ENCODE results near the gene ARPC5.
"Not testable (repeated sequence)": the region's sequence is repeated elsewhere in the genome, so short reads cannot be mapped to it uniquely, and the experiment has no call there.

Gene ARPC5

DNA sequence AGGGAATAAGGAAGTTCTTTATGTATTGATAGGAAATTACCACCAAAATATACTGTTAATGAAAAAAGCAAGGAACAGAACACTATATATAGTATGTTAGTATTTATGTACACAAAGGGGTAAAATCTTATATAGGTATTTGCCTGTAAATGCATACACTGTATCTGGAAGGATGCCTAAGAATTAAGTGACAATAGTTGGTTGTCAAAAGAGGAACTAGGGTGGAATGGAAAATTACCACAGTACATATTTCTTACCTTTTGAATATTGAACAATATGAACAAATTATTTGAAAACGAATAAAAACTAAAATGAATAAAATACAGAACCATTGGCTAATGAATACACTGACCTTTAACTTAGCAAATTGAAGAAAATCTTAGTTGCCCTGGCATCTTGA lies 13.6 kb downstream of the ARPC5 start:
- intact Hi-C loops (cut with DNase I; ENCODE audit: low total_unique reads), result no loop called here

DNA sequence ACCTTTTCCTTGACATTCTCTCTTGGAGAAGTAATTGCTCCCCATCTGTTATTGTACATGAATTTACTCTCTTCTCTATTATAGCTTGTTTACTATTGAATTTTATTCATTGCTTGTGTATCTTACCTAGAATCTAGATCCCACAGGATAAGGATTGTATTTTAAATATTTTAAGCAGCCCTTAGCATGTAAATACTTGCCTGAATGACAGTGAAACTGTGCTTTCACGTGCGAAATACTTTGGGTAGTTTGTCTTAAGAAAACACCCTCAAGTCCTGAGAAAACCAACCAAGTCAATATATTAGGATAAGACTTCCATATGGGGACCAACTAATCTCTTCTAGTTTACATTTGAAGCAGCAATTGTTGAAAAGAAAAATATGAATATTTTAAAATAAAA lies 15.3 kb downstream of the ARPC5 start:
- Histone ChIP-seq H3K27me3 (no peaks in the 10 kb centered on the region), H3K9me3 (no peaks in the 10 kb centered on the region), H3K4me1 (peaks cover 0 to 62% (median 11%) of the 10 kb centered on the region in 4 donors), H3K4me3 (no peak overlapping the region), H3K36me3 (peaks cover 0 to 15% (median 0%) of the 10 kb centered on the region in 3 donors), H3K27ac (peak overlapping the region in 1 of 2 donors; percentile 61)
- TF ChIP-seq, protein P1, sequence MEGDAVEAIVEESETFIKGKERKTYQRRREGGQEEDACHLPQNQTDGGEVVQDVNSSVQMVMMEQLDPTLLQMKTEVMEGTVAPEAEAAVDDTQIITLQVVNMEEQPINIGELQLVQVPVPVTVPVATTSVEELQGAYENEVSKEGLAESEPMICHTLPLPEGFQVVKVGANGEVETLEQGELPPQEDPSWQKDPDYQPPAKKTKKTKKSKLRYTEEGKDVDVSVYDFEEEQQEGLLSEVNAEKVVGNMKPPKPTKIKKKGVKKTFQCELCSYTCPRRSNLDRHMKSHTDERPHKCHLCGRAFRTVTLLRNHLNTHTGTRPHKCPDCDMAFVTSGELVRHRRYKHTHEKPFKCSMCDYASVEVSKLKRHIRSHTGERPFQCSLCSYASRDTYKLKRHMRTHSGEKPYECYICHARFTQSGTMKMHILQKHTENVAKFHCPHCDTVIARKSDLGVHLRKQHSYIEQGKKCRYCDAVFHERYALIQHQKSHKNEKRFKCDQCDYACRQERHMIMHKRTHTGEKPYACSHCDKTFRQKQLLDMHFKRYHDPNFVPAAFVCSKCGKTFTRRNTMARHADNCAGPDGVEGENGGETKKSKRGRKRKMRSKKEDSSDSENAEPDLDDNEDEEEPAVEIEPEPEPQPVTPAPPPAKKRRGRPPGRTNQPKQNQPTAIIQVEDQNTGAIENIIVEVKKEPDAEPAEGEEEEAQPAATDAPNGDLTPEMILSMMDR (IDR thresholded peaks at IDR 0.05), result no peak
- intact Hi-C loops (cut with DNase I; ENCODE audit: low total_unique reads), result no loop called here
- DNase-seq, result no peak

More for the DNA sequence above, 13.6 kb downstream of the ARPC5 start:
- no peak for DNase-seq
- H3K4me3 ChIP-seq, result no peak overlapping the region
- peak overlapping the region; percentile 30 to 61 for H3K27ac ChIP-seq
- H3K27me3 ChIP-seq, result no peaks in the 10 kb centered on the region
- TF ChIP-seq, protein P1 (IDR thresholded peaks at IDR 0.05), result no peak
- peaks cover 0 to 76% (median 25%) of the 10 kb centered on the region in 4 donors for H3K4me1 ChIP-seq
- no peaks in the 10 kb centered on the region for H3K9me3 ChIP-seq
- peaks cover 0 to 20% (median 1%) of the 10 kb centered on the region in 3 donors for H3K36me3 ChIP-seq

DNA sequence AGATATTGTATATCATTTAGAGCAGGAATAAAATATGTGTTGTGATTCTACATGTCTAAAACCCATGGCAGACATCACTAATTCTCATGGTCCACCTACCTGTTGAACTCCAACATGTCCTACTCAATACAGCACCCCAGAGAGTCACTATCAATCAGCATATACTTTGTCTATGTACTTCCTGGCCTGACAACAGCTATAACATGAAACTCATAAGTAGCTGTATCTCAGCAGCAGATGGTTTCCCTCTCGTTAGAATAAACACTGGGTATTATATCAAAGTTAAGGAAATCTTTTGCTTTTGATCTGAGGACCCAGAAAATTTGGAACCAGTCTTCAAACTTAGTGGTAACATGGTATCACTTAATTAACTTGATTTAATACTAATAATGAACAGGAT lies 15.8 kb downstream of the ARPC5 start:
- TF ChIP-seq, protein P1 (IDR thresholded peaks at IDR 0.05), result no peak
- DNase-seq, result no peak
- H3K4me3 ChIP-seq, result no peak overlapping the region
- H3K4me1 ChIP-seq, result peaks cover 0 to 58% (median 7%) of the 10 kb centered on the region in 4 donors
- H3K36me3 ChIP-seq, result peaks cover 0 to 12% (median 0%) of the 10 kb centered on the region in 3 donors
- H3K27ac ChIP-seq, result peak overlapping the region in 1 of 2 donors; percentile 61
- no peaks in the 10 kb centered on the region for H3K9me3 ChIP-seq
- intact Hi-C loops (cut with DNase I; ENCODE audit: low total_unique reads), result no loop called here
- no peaks in the 10 kb centered on the region for H3K27me3 ChIP-seq

DNA sequence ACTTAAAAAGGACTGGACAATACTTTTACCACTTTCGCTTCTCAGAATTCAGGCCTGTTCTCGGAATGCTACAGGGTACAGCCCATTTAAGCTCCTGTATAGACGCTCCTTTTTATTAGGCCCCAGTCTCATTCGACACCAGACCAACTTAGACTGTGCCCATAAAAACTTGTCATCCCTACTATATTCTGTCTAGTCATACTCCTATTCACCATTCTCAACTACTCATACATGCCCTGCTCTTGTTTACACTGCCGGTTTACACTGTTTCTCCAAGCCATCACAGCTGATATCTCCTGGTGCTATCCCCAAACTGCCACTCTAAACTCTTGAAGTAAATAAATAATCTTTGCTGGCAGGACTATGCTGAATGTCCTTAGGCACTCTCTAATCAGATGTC lies 17.4 kb downstream of the ARPC5 start:
- H3K36me3 ChIP-seq; H3K27me3 ChIP-seq; DNase-seq; H3K4me3 ChIP-seq; intact Hi-C loops (cut with DNase I; ENCODE audit: low total_unique reads); H3K9me3 ChIP-seq: not testable (repeated sequence)
- Histone ChIP-seq H3K4me1 (peaks cover 0 to 51% (median 7%) of the 10 kb centered on the region in 4 donors), H3K27ac (peak overlapping the region in 1 of 2 donors; percentile 64)

DNA sequence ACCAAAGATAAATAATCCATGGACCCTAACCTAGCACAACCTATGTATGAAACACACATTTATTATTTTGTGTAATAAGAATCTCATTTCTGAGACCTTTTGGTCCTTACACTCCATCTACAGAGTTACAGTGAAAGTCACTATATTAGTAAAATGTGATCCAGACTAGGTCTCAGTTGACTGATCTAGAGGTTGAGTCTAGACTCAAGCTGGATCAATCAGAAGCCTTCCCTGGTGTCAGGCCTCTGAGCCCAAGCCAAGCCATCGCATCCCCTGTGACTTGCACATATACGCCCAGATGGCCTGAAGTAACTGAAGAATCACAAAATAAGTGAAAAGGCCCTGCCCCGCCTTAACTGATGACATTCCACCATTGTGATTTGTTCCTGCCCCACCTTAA lies 22.6 kb downstream of the ARPC5 start:
- H3K9me3 ChIP-seq; H3K27ac ChIP-seq; H3K36me3 ChIP-seq; intact Hi-C loops (cut with DNase I; ENCODE audit: low total_unique reads); H3K27me3 ChIP-seq; H3K4me3 ChIP-seq; DNase-seq: not testable (repeated sequence)
- peaks cover 0 to 41% (median 20%) of the 10 kb centered on the region in 4 donors for H3K4me1 ChIP-seq

DNA sequence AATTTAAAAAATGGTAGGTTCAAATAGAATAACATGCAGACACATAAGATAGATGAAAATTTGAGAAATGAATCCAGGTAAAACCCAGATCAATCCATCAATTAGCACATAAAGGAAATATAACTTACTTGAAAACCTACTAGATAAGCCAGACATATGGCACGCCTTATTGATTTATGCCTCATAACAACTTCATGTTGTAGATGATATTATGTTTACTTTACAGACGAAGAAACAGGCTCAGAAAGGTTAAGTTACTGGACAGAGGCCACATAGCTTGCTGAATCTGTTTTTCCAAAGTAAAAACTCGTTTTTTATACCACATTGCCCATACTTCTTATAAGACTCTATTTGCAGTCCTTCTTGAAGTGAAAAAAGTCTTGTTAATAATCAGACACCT lies 23.2 kb downstream of the ARPC5 start:
- intact Hi-C loops (cut with DNase I; ENCODE audit: low total_unique reads), result no loop called here
- TF ChIP-seq, protein P1 (IDR thresholded peaks at IDR 0.05), result no peak
- Histone ChIP-seq H3K9me3 (no peaks in the 10 kb centered on the region), H3K27ac (no peak overlapping the region), H3K27me3 (no peaks in the 10 kb centered on the region), H3K36me3 (no peaks in the 10 kb centered on the region), H3K4me1 (peaks cover 0 to 41% (median 20%) of the 10 kb centered on the region in 4 donors), H3K4me3 (no peak overlapping the region)
- no peak for DNase-seq

DNA sequence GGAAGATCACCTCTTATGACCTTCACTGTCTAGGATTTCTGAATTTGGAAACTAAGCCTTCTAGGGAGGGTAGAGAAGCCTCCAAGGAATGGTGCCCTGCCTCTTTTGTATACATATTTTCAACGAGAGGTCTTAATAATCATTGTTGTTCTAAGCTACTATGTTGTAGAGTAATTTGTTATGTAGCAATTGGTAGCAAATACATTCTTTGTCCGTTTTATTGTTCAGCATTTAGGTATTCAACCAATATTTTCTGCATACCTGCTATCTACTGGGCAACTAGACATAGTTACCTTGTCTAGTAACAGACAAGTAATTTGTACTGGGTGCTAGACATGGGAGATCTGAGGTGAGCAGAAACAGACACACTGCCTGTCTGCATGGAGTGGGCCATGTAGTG lies 24.6 kb downstream of the ARPC5 start:
- TF ChIP-seq, protein P1 (IDR thresholded peaks at IDR 0.05), result no peak
- Histone ChIP-seq H3K4me1 (peaks cover 0 to 36% (median 23%) of the 10 kb centered on the region in 4 donors), H3K36me3 (no peaks in the 10 kb centered on the region), H3K27me3 (no peaks in the 10 kb centered on the region), H3K4me3 (no peak overlapping the region), H3K9me3 (no peaks in the 10 kb centered on the region), H3K27ac (peak overlapping the region in 1 of 2 donors; percentile 83)
- no peak for DNase-seq
- intact Hi-C loops (cut with DNase I; ENCODE audit: low total_unique reads), result no loop called here

Measured in tibial artery (tissue), 4 donors.